Suprapubic skin (tissue), 3 donors: Measurements from ENCODE around the gene CPA2.

Source experiments
- CTCF ChIP-seq, 2 donors: fragments of 200-600 bp in 1 of 2; fragments of 450-650 bp in 1 of 2; sonication (generic) in 1 of 2; IDR thresholded peaks; one replicate each; pipeline ENCODE4 v1.5.1; 2016 to 2019; ENCODE audit warnings: antibody characterized with exemption in 2 of 2, mild to moderate bottlenecking in 1 of 2, moderate library complexity in 1 of 2
- POLR2A ChIP-seq, 2 donors: fragments of 450-650 bp; IDR thresholded peaks; one replicate each; pipeline ENCODE4 v1.6.1; 2017; ENCODE audit warnings: antibody characterized with exemption in 2 of 2, mild to moderate bottlenecking in 2 of 2, moderate library complexity in 2 of 2

- TF ChIP-seq CTCF (IDR thresholded peaks at IDR 0.05) (no peak), POLR2A (IDR thresholded peaks at IDR 0.05) (no peak)
These were observed 12.1 kb upstream of the CPA2 start for GRCh38 chr7:130254555-130254954.
